ENCODE measurements around the gene TAF10. TPM values are rescaled to one million over a fixed set of nuclear protein-coding genes. Genes with fewer than 3 reads are reported as not detected.

The TAF10 gene
- total and polyA plus RNA-seq, 4 donors: 10.5 to 58.1 (median 31.5) TPM

GRCh38 chr11:6579681-6580080 lies 32.3 kb downstream of the TAF10 start:
- 73% methylated on average over 2 of the region's 2 CpGs for WGBS
- Histone ChIP-seq H3K9ac (ENCODE audit: low read depth in 1 of 2, low read length in 2 of 2) (no peak overlapping the region), H3K4me3 (ENCODE audit: low read depth in 1 of 3, low read length in 3 of 3) (no peak overlapping the region), H3K4me1 (ENCODE audit: control insufficient read depth in 4 of 4, insufficient read depth in 4 of 4, low read length in 3 of 4) (no peaks in the 10 kb centered on the region), H3K27ac (ENCODE audit: low read depth in 1 of 2, low read length in 2 of 2) (no peak overlapping the region), H3K36me3 (ENCODE audit: control insufficient read depth in 4 of 4, insufficient read depth in 3 of 4, low read depth in 1 of 4, low read length in 3 of 4) (no peaks in the 10 kb centered on the region), H3K27me3 (ENCODE audit: control insufficient read depth in 4 of 4, insufficient read depth in 4 of 4, low read length in 3 of 4) (no peaks in the 10 kb centered on the region), H3K9me3 (ENCODE audit: control insufficient read depth in 4 of 4, low read length in 3 of 4) (peaks cover 0 to 8% (median 2%) of the 10 kb centered on the region in 4 donors)
- TF ChIP-seq TAF1 (conservative IDR thresholded peaks at IDR 0.05): no peak
- TF ChIP-seq HNF4A (conservative IDR thresholded peaks at IDR 0.05): no peak
- TF ChIP-seq CTCF (IDR thresholded peaks at IDR 0.05; ENCODE audit: low read depth, low read length, missing input control): no peak
- no peak for TF ChIP-seq HNF4G (IDR thresholded peaks at IDR 0.05)
- TF ChIP-seq FOXA2 (IDR thresholded peaks at IDR 0.05): no peak
- no peak for TF ChIP-seq FOXA1 (IDR thresholded peaks at IDR 0.05)
- no peak for TF ChIP-seq ZBTB33 (IDR thresholded peaks at IDR 0.05)
- TF ChIP-seq SP1 (IDR thresholded peaks at IDR 0.05): no peak
- TF ChIP-seq, protein P1, sequence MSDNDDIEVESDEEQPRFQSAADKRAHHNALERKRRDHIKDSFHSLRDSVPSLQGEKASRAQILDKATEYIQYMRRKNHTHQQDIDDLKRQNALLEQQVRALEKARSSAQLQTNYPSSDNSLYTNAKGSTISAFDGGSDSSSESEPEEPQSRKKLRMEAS (IDR thresholded peaks at IDR 0.05): no peak
- TF ChIP-seq, protein P2, sequence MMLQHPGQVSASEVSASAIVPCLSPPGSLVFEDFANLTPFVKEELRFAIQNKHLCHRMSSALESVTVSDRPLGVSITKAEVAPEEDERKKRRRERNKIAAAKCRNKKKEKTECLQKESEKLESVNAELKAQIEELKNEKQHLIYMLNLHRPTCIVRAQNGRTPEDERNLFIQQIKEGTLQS (IDR thresholded peaks at IDR 0.05): no peak
- no peak for TF ChIP-seq GABPA (IDR thresholded peaks at IDR 0.05 in 1 of 2, conservative IDR thresholded peaks at IDR 0.05 in 1 of 2)
- no peak for TF ChIP-seq RXRA (IDR thresholded peaks at IDR 0.05)
- no peak for TF ChIP-seq REST (IDR thresholded peaks at IDR 0.05)
- TF ChIP-seq JUND (IDR thresholded peaks at IDR 0.05): no peak
- no peak for TF ChIP-seq YY1 (IDR thresholded peaks at IDR 0.05)
- no peak for TF ChIP-seq RAD21 (IDR thresholded peaks at IDR 0.05)
- TF ChIP-seq NR2F2 (IDR thresholded peaks at IDR 0.05): no peak
- no peak for TF ChIP-seq EGR1 (IDR thresholded peaks at IDR 0.05; ENCODE audit: low read depth in 2 of 2)
- peak; percentile 20 for DNase-seq (ENCODE audit: low spot score)
